ENCODE results near the gene FAM222A.

Gene FAM222A

DNA sequence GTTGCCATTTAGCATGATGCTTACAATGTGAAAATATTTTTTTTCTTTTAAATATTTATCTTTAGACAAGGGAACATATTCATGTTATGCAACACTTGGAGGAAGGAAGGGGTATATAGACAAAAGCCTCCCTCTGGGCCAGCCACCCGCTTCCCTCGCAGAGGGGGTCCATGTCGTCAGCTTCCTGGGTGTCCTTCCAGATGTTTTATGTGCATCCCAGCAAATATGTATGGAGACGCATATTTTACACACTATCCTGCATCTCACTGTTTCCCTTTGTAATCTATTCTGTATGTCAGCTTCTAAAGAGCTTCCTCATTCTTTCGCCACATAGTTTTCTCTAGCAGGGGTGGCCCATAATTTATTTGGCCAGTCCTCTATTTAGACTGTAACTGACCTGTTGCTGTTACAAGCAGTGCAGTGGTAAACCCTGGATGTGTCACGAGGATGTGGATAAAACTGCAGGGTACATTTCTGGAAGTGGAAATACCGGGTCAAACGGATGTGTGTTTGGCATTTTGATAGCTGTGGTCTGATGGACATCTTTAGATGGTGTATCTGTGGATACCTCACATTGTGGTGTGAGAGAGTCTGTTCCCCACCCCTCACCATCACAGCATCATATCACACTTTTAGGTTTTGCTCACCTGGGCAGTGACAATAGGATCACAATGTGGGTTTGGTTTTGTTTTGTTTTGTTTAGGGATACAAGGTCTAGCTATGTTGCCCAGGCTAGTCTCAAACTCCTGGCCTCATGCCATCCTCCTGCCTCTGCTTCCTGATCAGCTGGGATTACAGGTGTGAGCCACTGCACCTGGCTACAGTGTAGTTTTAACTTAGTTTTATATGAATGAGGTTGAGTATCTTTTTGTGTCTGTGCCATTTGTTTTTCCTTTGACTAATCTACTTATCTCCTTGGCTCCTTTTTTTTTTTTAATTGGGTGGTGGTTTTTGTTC lies 31.6 kb downstream of the FAM222A start:
- H3K27ac ChIP-seq (ENCODE audit: insufficient read depth, low read depth, low read length, poor library complexity, severe bottlenecking): no peak overlapping the region
- H3K4me1 ChIP-seq (ENCODE audit: control insufficient read depth, insufficient read depth, low read length): peaks cover 3% of the 10 kb centered on the region
- 89% methylated on average over 8 of the region's 8 CpGs for WGBS, 2 experiments
- no peaks in the 10 kb centered on the region for H3K27me3 ChIP-seq (ENCODE audit: control insufficient read depth, insufficient read depth, low read length, poor library complexity, severe bottlenecking)
- no peaks in the 10 kb centered on the region for H3K9me3 ChIP-seq (ENCODE audit: control insufficient read depth, low read length)
- H3K36me3 ChIP-seq (ENCODE audit: control insufficient read depth, insufficient read depth, low read length): no peaks in the 10 kb centered on the region
- H3K4me3 ChIP-seq (ENCODE audit: insufficient read depth, low read depth, low read length): no peak overlapping the region

DNA sequence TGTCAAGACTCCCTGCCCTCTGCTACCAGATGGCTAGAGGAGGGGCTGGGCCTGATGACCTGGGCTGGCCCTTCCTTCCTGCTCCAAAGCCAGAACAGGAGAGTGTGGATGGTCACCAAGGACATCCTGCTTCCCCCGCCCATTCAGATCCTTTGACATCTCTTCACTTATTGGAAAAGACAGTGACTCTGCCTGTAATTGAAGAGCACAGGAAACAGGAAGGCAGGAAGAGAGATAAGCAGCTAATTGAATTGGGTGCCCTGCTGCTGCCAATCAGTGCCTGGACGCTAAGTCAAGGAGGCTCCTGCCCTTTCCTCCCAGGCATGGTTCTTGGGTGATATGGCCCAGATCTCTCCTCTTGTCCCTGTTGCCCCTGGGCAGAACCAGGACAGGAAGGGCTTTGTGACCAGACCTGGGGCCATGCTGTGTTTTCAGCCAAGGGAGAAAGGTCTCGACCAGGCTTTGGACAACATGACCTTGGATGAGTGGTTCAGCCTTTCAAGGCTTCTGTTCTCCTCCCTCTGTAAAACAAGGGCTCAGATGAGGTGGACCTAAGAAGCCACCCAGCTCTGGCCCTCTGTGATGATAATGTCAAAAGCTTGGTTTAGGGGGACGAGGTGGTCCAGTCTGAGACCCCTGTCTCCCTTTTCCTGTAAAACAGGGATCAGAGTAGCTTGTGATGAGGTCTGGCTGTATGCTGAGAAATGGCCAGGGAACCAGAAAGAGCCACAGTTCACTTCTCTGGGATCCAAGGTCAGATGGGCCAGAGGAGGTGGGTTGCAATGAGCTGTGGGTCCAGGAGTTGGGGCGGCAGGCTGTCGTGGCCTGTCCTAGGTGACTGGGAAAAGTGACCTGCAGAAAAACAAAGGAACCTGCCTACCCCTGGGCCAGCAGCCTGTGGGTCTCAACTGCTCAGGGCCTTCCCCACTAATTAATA lies 38.8 kb downstream of the FAM222A start:
- Histone ChIP-seq H3K4me1 (ENCODE audit: control insufficient read depth, insufficient read depth, low read length) (no peaks in the 10 kb centered on the region), H3K9me3 (ENCODE audit: control insufficient read depth, low read length) (peaks cover 4% of the 10 kb centered on the region), H3K4me3 (ENCODE audit: insufficient read depth, low read depth, low read length) (no peak overlapping the region), H3K27ac (ENCODE audit: insufficient read depth, low read depth, low read length, poor library complexity, severe bottlenecking) (no peak overlapping the region), H3K36me3 (ENCODE audit: control insufficient read depth, insufficient read depth, low read length) (no peaks in the 10 kb centered on the region), H3K27me3 (ENCODE audit: control insufficient read depth, insufficient read depth, low read length, poor library complexity, severe bottlenecking) (no peaks in the 10 kb centered on the region)
- 84 to 86% methylated on average over 6 of the region's 6 CpGs for WGBS, 2 experiments

DNA sequence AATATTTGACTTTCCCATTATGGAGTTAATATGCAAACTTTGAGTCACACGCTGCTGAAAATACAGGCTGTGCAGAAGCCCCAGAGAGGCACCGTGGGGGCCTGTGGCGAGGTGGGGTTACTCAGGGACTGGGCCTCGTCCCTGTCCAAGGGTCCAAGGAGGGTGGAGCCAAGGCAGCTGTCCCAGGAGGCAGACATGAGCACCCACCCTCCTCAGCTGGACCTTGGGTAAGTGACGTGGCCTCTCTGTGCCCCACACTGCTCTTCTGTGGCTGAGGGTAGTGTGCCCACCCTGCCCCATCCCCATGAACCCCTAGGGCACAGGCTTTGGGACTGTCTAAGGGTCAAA lies 39.4 kb downstream of the FAM222A start:
- Histone ChIP-seq H3K4me3 (ENCODE audit: insufficient read depth, low read depth, low read length) (no peak overlapping the region), H3K9me3 (ENCODE audit: control insufficient read depth, low read length) (peaks cover 4% of the 10 kb centered on the region), H3K27me3 (ENCODE audit: control insufficient read depth, insufficient read depth, low read length, poor library complexity, severe bottlenecking) (no peaks in the 10 kb centered on the region), H3K4me1 (ENCODE audit: control insufficient read depth, insufficient read depth, low read length) (no peaks in the 10 kb centered on the region), H3K27ac (ENCODE audit: insufficient read depth, low read depth, low read length, poor library complexity, severe bottlenecking) (no peak overlapping the region), H3K36me3 (ENCODE audit: control insufficient read depth, insufficient read depth, low read length) (no peaks in the 10 kb centered on the region)
- 93 to 95% methylated on average over 5 of the region's 5 CpGs for WGBS, 2 experiments

DNA sequence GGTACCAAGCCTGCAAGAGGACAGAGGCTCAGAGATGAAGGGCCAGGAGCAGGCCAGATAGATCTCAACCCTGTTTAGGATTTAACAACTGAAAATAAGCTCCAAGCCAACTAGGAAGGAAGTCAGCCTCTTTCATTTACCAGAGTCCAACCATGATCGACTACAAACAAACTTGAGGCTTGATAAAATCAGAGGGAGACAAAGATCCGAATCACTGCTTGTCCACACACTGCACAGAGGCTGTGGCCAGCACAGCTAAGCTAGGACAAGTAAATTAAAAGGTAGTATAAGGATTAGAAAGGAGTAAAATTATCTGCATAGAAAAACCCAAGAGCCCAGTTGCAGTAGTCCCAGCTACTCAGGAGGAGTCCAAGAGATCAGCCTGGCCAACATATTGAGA lies 40.3 kb downstream of the FAM222A start:
- 97 to 98% methylated on average over 2 of the region's 2 CpGs for WGBS, 2 experiments
- Histone ChIP-seq H3K4me3 (ENCODE audit: insufficient read depth, low read depth, low read length) (no peak overlapping the region), H3K27me3 (ENCODE audit: control insufficient read depth, insufficient read depth, low read length, poor library complexity, severe bottlenecking) (no peaks in the 10 kb centered on the region), H3K4me1 (ENCODE audit: control insufficient read depth, insufficient read depth, low read length) (peaks cover 8% of the 10 kb centered on the region), H3K36me3 (ENCODE audit: control insufficient read depth, insufficient read depth, low read length) (no peaks in the 10 kb centered on the region), H3K9me3 (ENCODE audit: control insufficient read depth, low read length) (peaks cover 4% of the 10 kb centered on the region), H3K27ac (ENCODE audit: insufficient read depth, low read depth, low read length, poor library complexity, severe bottlenecking) (no peak overlapping the region)

DNA sequence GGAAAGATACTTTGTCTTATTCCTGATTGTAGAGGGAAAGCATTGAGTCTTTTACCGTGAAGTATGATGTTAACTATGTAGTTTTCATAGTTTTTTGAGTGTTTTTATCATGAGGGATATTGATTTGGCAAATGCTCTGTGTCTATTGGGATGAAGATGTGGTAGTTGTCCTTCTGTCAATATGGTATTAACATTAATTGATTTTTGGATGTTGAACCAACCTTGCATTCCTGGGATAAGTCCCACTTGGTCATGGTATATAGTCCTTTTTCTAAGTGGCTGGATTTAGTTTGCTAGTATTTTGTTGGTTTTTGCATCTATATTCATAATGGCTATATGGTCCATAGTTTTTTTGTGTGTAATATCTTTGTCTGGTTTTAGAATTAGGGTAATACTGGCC lies 42.8 kb downstream of the FAM222A start:
- Histone ChIP-seq H3K27ac (ENCODE audit: insufficient read depth, low read depth, low read length, poor library complexity, severe bottlenecking) (no peak overlapping the region), H3K27me3 (ENCODE audit: control insufficient read depth, insufficient read depth, low read length, poor library complexity, severe bottlenecking) (no peaks in the 10 kb centered on the region), H3K4me1 (ENCODE audit: control insufficient read depth, insufficient read depth, low read length) (peaks cover 18% of the 10 kb centered on the region), H3K36me3 (ENCODE audit: control insufficient read depth, insufficient read depth, low read length) (no peaks in the 10 kb centered on the region), H3K4me3 (ENCODE audit: insufficient read depth, low read depth, low read length) (no peak overlapping the region), H3K9me3 (ENCODE audit: control insufficient read depth, low read length) (peaks cover 4% of the 10 kb centered on the region)
- 93% methylated on average over 1 of the region's 1 CpG for WGBS, 2 experiments

DNA sequence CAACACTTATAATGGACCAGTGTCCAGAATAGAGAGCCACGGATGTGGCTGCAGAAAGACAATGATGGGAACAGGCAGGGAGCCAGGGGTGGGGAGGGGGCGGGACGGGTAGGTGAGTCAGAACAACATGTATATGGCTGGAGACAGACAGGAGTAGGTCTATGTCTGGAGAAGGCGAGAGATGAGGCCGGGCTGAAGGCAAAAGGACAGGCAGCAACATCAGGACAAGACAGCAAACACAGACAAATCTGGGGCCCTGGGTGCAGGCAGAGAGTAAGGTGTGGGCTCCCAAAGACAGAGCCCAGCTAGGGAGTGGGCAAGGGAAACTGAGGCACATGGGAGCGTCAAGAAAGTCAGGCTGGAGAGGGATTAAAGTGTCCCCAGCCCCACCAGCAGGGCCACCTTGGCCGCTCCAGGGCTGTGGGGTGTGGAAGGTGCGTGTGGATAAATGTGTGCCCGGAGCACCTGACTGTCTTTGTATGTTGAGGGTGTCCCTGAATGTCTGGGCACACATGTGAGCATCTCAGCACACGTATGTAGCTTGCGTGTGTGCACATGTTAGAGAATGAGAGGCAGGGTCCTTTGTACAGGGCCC lies 44.1 kb downstream of the FAM222A start:
- Histone ChIP-seq H3K27me3 (ENCODE audit: control insufficient read depth, insufficient read depth, low read length, poor library complexity, severe bottlenecking) (no peaks in the 10 kb centered on the region), H3K4me3 (ENCODE audit: insufficient read depth, low read depth, low read length) (no peak overlapping the region), H3K36me3 (ENCODE audit: control insufficient read depth, insufficient read depth, low read length) (no peaks in the 10 kb centered on the region), H3K27ac (ENCODE audit: insufficient read depth, low read depth, low read length, poor library complexity, severe bottlenecking) (no peak overlapping the region), H3K9me3 (ENCODE audit: control insufficient read depth, low read length) (peaks cover 4% of the 10 kb centered on the region), H3K4me1 (ENCODE audit: control insufficient read depth, insufficient read depth, low read length) (peaks cover 18% of the 10 kb centered on the region)
- whole genome bisulfite sequencing, 2 experiments: 88% methylated on average over 11 of the region's 11 CpGs

DNA sequence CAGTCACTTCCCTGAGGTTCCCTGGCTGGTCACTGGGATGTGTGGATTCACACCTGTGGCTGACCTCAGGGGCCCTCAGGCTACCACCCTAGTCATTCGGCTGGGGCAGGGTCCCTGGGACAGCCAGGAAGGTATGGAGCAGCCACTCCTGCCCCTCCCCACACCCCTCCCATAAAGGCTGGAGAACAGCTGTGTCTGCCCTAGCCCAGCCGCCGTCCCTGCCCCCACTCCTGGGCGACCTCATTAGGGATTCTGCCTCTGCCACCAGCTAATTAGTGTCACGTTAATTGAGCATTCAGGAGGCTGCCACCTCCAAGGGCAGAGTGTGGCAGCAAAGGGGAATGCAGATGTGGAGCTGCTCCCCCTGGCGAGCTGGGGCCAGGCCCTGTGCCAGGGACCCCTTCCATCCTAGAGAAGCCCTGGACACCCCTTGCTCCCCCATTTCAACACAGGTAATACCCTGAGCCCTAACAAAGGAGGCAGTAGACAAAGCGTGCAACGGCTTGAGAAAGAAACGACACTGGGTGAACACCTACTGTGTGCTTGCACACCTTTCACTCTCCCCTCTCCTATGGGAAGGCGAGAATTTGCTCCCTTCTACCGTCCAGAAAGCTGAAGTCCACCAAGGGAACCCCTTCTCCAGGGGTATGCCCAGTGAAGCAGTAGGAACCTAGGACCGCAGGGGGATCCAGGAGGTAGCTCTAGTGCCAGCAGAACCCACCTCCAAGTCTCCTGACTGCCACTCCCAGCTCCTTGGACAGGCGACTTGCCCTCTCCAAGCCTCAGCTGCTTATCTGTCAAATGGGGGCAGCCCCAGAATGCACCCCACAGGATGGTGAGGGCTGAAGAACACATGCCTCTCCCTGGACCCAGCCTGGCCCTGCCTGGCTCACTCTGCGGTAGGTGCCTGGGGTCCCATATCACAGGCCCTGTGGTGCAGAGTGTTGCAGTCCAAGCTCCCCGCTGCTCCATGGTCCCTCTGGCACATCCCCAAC lies 45.1 kb downstream of the FAM222A start:
- Histone ChIP-seq H3K27me3 (ENCODE audit: control insufficient read depth, insufficient read depth, low read length, poor library complexity, severe bottlenecking) (no peaks in the 10 kb centered on the region), H3K27ac (ENCODE audit: insufficient read depth, low read depth, low read length, poor library complexity, severe bottlenecking) (no peak overlapping the region), H3K4me3 (ENCODE audit: insufficient read depth, low read depth, low read length) (no peak overlapping the region), H3K9me3 (ENCODE audit: control insufficient read depth, low read length) (peaks cover 4% of the 10 kb centered on the region), H3K4me1 (ENCODE audit: control insufficient read depth, insufficient read depth, low read length) (peaks cover 18% of the 10 kb centered on the region), H3K36me3 (ENCODE audit: control insufficient read depth, insufficient read depth, low read length) (no peaks in the 10 kb centered on the region)
- 68 to 71% methylated on average over 15 of the region's 15 CpGs for WGBS, 2 experiments

DNA sequence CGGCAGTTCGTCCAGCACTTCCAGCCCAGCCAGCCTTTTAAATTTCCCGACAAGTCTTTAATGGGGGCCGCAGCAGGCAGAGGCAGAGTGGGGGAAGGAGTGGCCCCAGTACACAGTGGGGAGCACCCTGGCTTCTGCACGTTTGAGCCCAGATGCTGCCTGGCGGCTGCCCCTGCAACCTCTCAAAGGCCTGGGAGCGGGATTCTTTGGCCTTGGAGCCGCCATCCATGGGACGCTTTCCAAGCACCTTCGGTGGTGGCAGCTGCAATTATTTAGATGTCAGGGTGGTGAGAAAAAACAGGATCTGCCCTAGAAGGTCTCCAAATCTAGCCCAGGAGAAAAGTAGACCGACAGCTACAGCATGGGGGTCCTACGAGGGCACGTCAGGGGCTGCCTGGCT lies 46.0 kb downstream of the FAM222A start:
- no peak overlapping the region for H3K27ac ChIP-seq (ENCODE audit: insufficient read depth, low read depth, low read length, poor library complexity, severe bottlenecking)
- WGBS, 2 experiments: 85 to 89% methylated on average over 13 of the region's 13 CpGs

More for the DNA sequence above, 46.0 kb downstream of the FAM222A start:
- peaks cover 4% of the 10 kb centered on the region for H3K9me3 ChIP-seq (ENCODE audit: control insufficient read depth, low read length)
- no peaks in the 10 kb centered on the region for H3K27me3 ChIP-seq (ENCODE audit: control insufficient read depth, insufficient read depth, low read length, poor library complexity, severe bottlenecking)
- no peaks in the 10 kb centered on the region for H3K36me3 ChIP-seq (ENCODE audit: control insufficient read depth, insufficient read depth, low read length)
- no peak overlapping the region for H3K4me3 ChIP-seq (ENCODE audit: insufficient read depth, low read depth, low read length)
- H3K4me1 ChIP-seq (ENCODE audit: control insufficient read depth, insufficient read depth, low read length): peaks cover 18% of the 10 kb centered on the region
